Activated CD4-positive, alpha-beta T cell treated with anti-CD3 and anti-CD28 coated beads, Interleukin-2, amount 10 ng/mL, durations not matched to agents 7 days and 5 days (primary cell): ENCODE results near the gene CXCR6. TPM values are rescaled to one million over a fixed set of nuclear protein-coding genes. Genes with fewer than 3 reads are reported as not detected.

Source experiments
- CTCF ChIA-PET: fragments of 350-600 bp; sonication (Branson Sonifier 250); formaldehyde crosslinking; loops from one replicate; lab custom pipeline; 2021; ENCODE audit warnings: antibody characterized with exemption; lab: Charles Lee
- POLR2A ChIA-PET: fragments of 350-600 bp; sonication (Branson Sonifier 250); formaldehyde crosslinking; loops from one replicate; lab custom pipeline; 2021; ENCODE audit warnings: antibody characterized with exemption; lab: Charles Lee
- DNase-seq: peaks from one replicate; pipeline ENCODE4 v3.0.0-alpha.2; 2020
- H3K27ac Mint-ChIP-seq: one replicate; pipeline ENCODE4 v1.8.0; 2021; ENCODE audit warnings: mild to moderate bottlenecking, moderate library complexity, mixed read lengths
- H3K27me3 Mint-ChIP-seq: one replicate; pipeline ENCODE4 v1.8.0; 2021; ENCODE audit warnings: mixed read lengths
- H3K36me3 Mint-ChIP-seq: one replicate; pipeline ENCODE4 v1.8.0; 2021; ENCODE audit warnings: low read depth, mixed read lengths
- H3K4me1 Mint-ChIP-seq: one replicate; pipeline ENCODE4 v1.8.0; 2021; ENCODE audit warnings: mixed read lengths
- H3K4me3 Mint-ChIP-seq: one replicate; pipeline ENCODE4 v1.8.0; 2021; ENCODE audit warnings: mild to moderate bottlenecking, moderate library complexity, mixed read lengths
- H3K9me3 Mint-ChIP-seq: one replicate; pipeline ENCODE4 v1.8.0; 2021; ENCODE audit warnings: mixed read lengths
- total RNA-seq, 2 experiments: library from RNA; stranded (reverse); gene quantifications; one replicate each; pipeline ENCODE4 v1.2.3, GENCODE V29; 2021

The CXCR6 gene
- total RNA-seq, 2 experiments from 2014 or later, result 17.6 to 18.0 TPM

GRCh38 chr3:45929042-45929679 lies 14.1 kb upstream of the CXCR6 start:
- Mint-ChIP-seq H3K36me3 (peaks cover 69% of the 10 kb centered on the region), H3K9me3 (no peaks in the 10 kb centered on the region), H3K27ac (no peak overlapping the region), H3K27me3 (no peaks in the 10 kb centered on the region), H3K4me1 (no peaks in the 10 kb centered on the region), H3K4me3 (no peak overlapping the region)
- ChIA-PET CTCF (interaction anchor here (0.7 to 4.5 kb wide), 13 partner anchors 10 to 269 kb away, joined by 3 to 19 read pairs (median 4); partner anchors contain the start of gene CXCR6), POLR2A (no interaction called here)
- DNase-seq, result peak; percentile 68

- no peak overlapping the region for H3K4me3 Mint-ChIP-seq
- no peaks in the 10 kb centered on the region for H3K9me3 Mint-ChIP-seq
- no peak overlapping the region for H3K27ac Mint-ChIP-seq
- no peaks in the 10 kb centered on the region for H3K27me3 Mint-ChIP-seq
- ChIA-PET POLR2A (no interaction called here), CTCF (interaction anchor here (1.2 to 3.4 kb wide), 3 partner anchors 91 to 170 kb away, joined by 3 to 10 read pairs (median 5); no protein-coding TSS in a partner anchor)
- H3K36me3 Mint-ChIP-seq, result peaks cover 73% of the 10 kb centered on the region
- no peaks in the 10 kb centered on the region for H3K4me1 Mint-ChIP-seq
- no peak for DNase-seq
Measured at GRCh38 chr3:45931496-45931895, 11.8 kb upstream of the CXCR6 start.

- H3K4me3 Mint-ChIP-seq, result no peak overlapping the region
- H3K27ac Mint-ChIP-seq, result no peak overlapping the region
- DNase-seq, result no peak
- peaks cover 70% of the 10 kb centered on the region for H3K36me3 Mint-ChIP-seq
- no peaks in the 10 kb centered on the region for H3K27me3 Mint-ChIP-seq
- ChIA-PET CTCF (interaction anchor here (1.2 to 2.0 kb wide), 3 partner anchors 11 to 146 kb away, joined by 3 to 5 read pairs (median 4); no protein-coding TSS in a partner anchor), POLR2A (no interaction called here)
- H3K4me1 Mint-ChIP-seq, result no peaks in the 10 kb centered on the region
- H3K9me3 Mint-ChIP-seq, result no peaks in the 10 kb centered on the region
Measured at GRCh38 chr3:45932112-45932511, 11.2 kb upstream of the CXCR6 start.

GRCh38 chr3:45933591-45933990 lies 9.7 kb upstream of the CXCR6 start:
- Mint-ChIP-seq H3K27ac (no peak overlapping the region), H3K4me1 (no peaks in the 10 kb centered on the region), H3K9me3 (no peaks in the 10 kb centered on the region), H3K27me3 (no peaks in the 10 kb centered on the region), H3K4me3 (no peak overlapping the region), H3K36me3 (peaks cover 63% of the 10 kb centered on the region)
- POLR2A ChIA-PET, result no interaction called here
- DNase-seq, result no peak
- CTCF ChIA-PET, result interaction anchor here (2.0 kb wide), 1 partner anchor 13 kb away, joined by 4 read pairs; no protein-coding TSS in a partner anchor

- ChIA-PET CTCF (interaction anchor here (0.6 to 5.6 kb wide), 5 partner anchors 44 to 148 kb away, joined by 3 to 49 read pairs (median 4); no protein-coding TSS in a partner anchor), POLR2A (no interaction called here)
- no peaks in the 10 kb centered on the region for H3K27me3 Mint-ChIP-seq
- no peak for DNase-seq
- peaks cover 18% of the 10 kb centered on the region for H3K4me1 Mint-ChIP-seq
- peaks cover 58% of the 10 kb centered on the region for H3K36me3 Mint-ChIP-seq
- H3K27ac Mint-ChIP-seq, result no peak overlapping the region
- no peak overlapping the region for H3K4me3 Mint-ChIP-seq
- H3K9me3 Mint-ChIP-seq, result no peaks in the 10 kb centered on the region
Measured at GRCh38 chr3:45936261-45936660, 7.0 kb upstream of the CXCR6 start.

- no peak overlapping the region for H3K4me3 Mint-ChIP-seq
- no peak for DNase-seq
- no peaks in the 10 kb centered on the region for H3K27me3 Mint-ChIP-seq
- POLR2A ChIA-PET, result no interaction called here
- H3K27ac Mint-ChIP-seq, result no peak overlapping the region
- CTCF ChIA-PET, result interaction anchor here (1.1 to 5.6 kb wide), 11 partner anchors 14 to 147 kb away, joined by 3 to 49 read pairs (median 4); no protein-coding TSS in a partner anchor
- no peaks in the 10 kb centered on the region for H3K9me3 Mint-ChIP-seq
- H3K4me1 Mint-ChIP-seq, result peaks cover 25% of the 10 kb centered on the region
- peaks cover 64% of the 10 kb centered on the region for H3K36me3 Mint-ChIP-seq
Measured at GRCh38 chr3:45937206-45938042, 5.8 kb upstream of the CXCR6 start.

GRCh38 chr3:45938043-45938435 lies 5.2 kb upstream of the CXCR6 start:
- Mint-ChIP-seq H3K36me3 (peaks cover 64% of the 10 kb centered on the region), H3K27me3 (no peaks in the 10 kb centered on the region), H3K4me1 (peaks cover 31% of the 10 kb centered on the region), H3K4me3 (no peak overlapping the region), H3K9me3 (no peaks in the 10 kb centered on the region), H3K27ac (no peak overlapping the region)
- ChIA-PET POLR2A (interaction anchor here (0.7 to 1.0 kb wide), 2 partner anchors 17 to 140 kb away, joined by 3 read pairs; no protein-coding TSS in a partner anchor), CTCF (interaction anchor here (0.7 to 6.0 kb wide), 21 partner anchors 8 to 374 kb away, joined by 3 to 120 read pairs (median 5); no protein-coding TSS in a partner anchor)
- no peak for DNase-seq

GRCh38 chr3:45938864-45939263 lies 4.4 kb upstream of the CXCR6 start:
- peak; percentile 91 for DNase-seq
- H3K4me3 Mint-ChIP-seq, result no peak overlapping the region
- ChIA-PET CTCF (interaction anchor here (0.7 to 6.0 kb wide), 28 partner anchors 8 to 439 kb away, joined by 3 to 120 read pairs (median 4); no protein-coding TSS in a partner anchor), POLR2A (interaction anchor here (0.7 to 1.0 kb wide), 2 partner anchors 18 to 139 kb away, joined by 3 read pairs; no protein-coding TSS in a partner anchor)
- H3K27ac Mint-ChIP-seq, result no peak overlapping the region
- H3K9me3 Mint-ChIP-seq, result no peaks in the 10 kb centered on the region
- no peaks in the 10 kb centered on the region for H3K27me3 Mint-ChIP-seq
- peaks cover 58% of the 10 kb centered on the region for H3K36me3 Mint-ChIP-seq
- peaks cover 40% of the 10 kb centered on the region for H3K4me1 Mint-ChIP-seq

- no peak for DNase-seq
- ChIA-PET CTCF (interaction anchor here (0.8 to 6.0 kb wide), 23 partner anchors 8 to 439 kb away, joined by 3 to 120 read pairs (median 4); no protein-coding TSS in a partner anchor), POLR2A (interaction anchor here (1.0 kb wide), 1 partner anchor 19 kb away, joined by 3 read pairs; no protein-coding TSS in a partner anchor)
- H3K9me3 Mint-ChIP-seq, result no peaks in the 10 kb centered on the region
- H3K27me3 Mint-ChIP-seq, result no peaks in the 10 kb centered on the region
- no peak overlapping the region for H3K27ac Mint-ChIP-seq
- H3K4me1 Mint-ChIP-seq, result peaks cover 42% of the 10 kb centered on the region
- H3K4me3 Mint-ChIP-seq, result no peak overlapping the region
- peaks cover 55% of the 10 kb centered on the region for H3K36me3 Mint-ChIP-seq
Measured at GRCh38 chr3:45939341-45939771, 3.9 kb upstream of the CXCR6 start.

GRCh38 chr3:45940004-45940780 lies 3.1 kb upstream of the CXCR6 start:
- H3K27me3 Mint-ChIP-seq, result no peaks in the 10 kb centered on the region
- no peak overlapping the region for H3K4me3 Mint-ChIP-seq
- POLR2A ChIA-PET, result interaction anchor here (0.6 kb wide), 1 partner anchor 250 kb away, joined by 3 read pairs; no protein-coding TSS in a partner anchor
- DNase-seq, result no peak
- CTCF ChIA-PET, result interaction anchor here (0.7 to 6.0 kb wide), 11 partner anchors 10 to 438 kb away, joined by 3 to 120 read pairs (median 5); partner anchors contain the start of gene FYCO1
- H3K9me3 Mint-ChIP-seq, result no peaks in the 10 kb centered on the region
- H3K36me3 Mint-ChIP-seq, result peaks cover 54% of the 10 kb centered on the region
- H3K4me1 Mint-ChIP-seq, result peaks cover 49% of the 10 kb centered on the region
- H3K27ac Mint-ChIP-seq, result no peak overlapping the region

- peaks cover 54% of the 10 kb centered on the region for H3K4me1 Mint-ChIP-seq
- CTCF ChIA-PET, result interaction anchor here (1.0 to 6.0 kb wide), 5 partner anchors 54 to 431 kb away, joined by 3 to 120 read pairs (median 3); partner anchors contain the start of gene FYCO1
- H3K4me3 Mint-ChIP-seq, result no peak overlapping the region
- no peaks in the 10 kb centered on the region for H3K27me3 Mint-ChIP-seq
- no peaks in the 10 kb centered on the region for H3K9me3 Mint-ChIP-seq
- H3K36me3 Mint-ChIP-seq, result peaks cover 55% of the 10 kb centered on the region
- DNase-seq, result no peak
- peak overlapping the region; percentile 26 for H3K27ac Mint-ChIP-seq
- POLR2A ChIA-PET, result no interaction called here
Measured at GRCh38 chr3:45940781-45941365, 2.4 kb upstream of the CXCR6 start.
